K562 (cell line): Measurements from ENCODE around the gene MTCH2. TPM values are rescaled to one million over a fixed set of nuclear protein-coding genes. Genes with fewer than 3 reads are reported as not detected.

ENCODE experiments used
- ARHGAP35 ChIP-seq: fragments of 450-650 bp; IDR thresholded peaks from 2 replicates; pipeline ENCODE4 v1.6.1; 2018; ENCODE audit not compliant: partially characterized antibody
- BCL6 ChIP-seq: fragments of 250-450 bp; sonication (Bioruptor Pico); IDR thresholded peaks from 2 replicates; pipeline ENCODE4 v1.4.0; 2020
- BCLAF1 ChIP-seq, 2 experiments: fragments of 450-650 bp in 1 of 2; IDR thresholded peaks; 2 replicates each; pipeline ENCODE4 v1.6.1; 2011 to 2017; ENCODE audit warnings: low read depth in 2 of 2, antibody characterized with exemption in 1 of 2, borderline replicate concordance in 1 of 2, low read length in 1 of 2, mild to moderate bottlenecking in 1 of 2, mixed read lengths in 1 of 2; ENCODE audit not compliant: control insufficient read depth in 1 of 2
- CCNT2 ChIP-seq: IDR thresholded peaks from 2 replicates; pipeline ENCODE4 v1.6.1; 2011; ENCODE audit warnings: borderline replicate concordance, low read depth, mild to moderate bottlenecking, moderate library complexity, mixed read lengths, low read length; ENCODE audit not compliant: insufficient read length; ENCODE audit errors: extremely low read depth
- ESRRB ChIP-seq: fragments of 250-450 bp; sonication (Bioruptor Pico); IDR thresholded peaks from 2 replicates; pipeline ENCODE4 v1.5.0; 2020; ENCODE audit warnings: mild to moderate bottlenecking, moderate library complexity, borderline replicate concordance
- ETS2 ChIP-seq: IDR thresholded peaks from 2 replicates; pipeline ENCODE4 v1.6.1; 2016; ENCODE audit warnings: borderline replicate concordance, missing genetic modification characterization, mild to moderate bottlenecking, moderate library complexity, missing compliant biosample characterization; ENCODE audit not compliant: poor library complexity, severe bottlenecking
- FOS ChIP-seq: IDR thresholded peaks from 3 replicates; pipeline ENCODE4 v1.6.1; 2011; ENCODE audit not compliant: insufficient read length; ENCODE audit errors: extremely low read depth
- FOXK2 ChIP-seq, 2 experiments: fragments of 450-650 bp; IDR thresholded peaks in 1 of 2; conservative IDR thresholded peaks in 1 of 2; 2 replicates each; pipeline ENCODE4 v1.6.1; 2016; ENCODE audit warnings: low read depth in 2 of 2, mild to moderate bottlenecking in 1 of 2
- IRF1 ChIP-seq: sonication (generic); formaldehyde crosslinking; IDR thresholded peaks from 2 replicates; pipeline ENCODE4 v1.8.0; 2022; ENCODE audit warnings: missing genetic modification reagents, mild to moderate bottlenecking, borderline replicate concordance
- MED1 ChIP-seq: sonication (generic); formaldehyde crosslinking; IDR thresholded peaks from 2 replicates; pipeline ENCODE4 v1.8.1; 2023; ENCODE audit warnings: missing genetic modification reagents, borderline replicate concordance
- PATZ1 ChIP-seq: fragments of 250-450 bp; sonication (Bioruptor Pico); IDR thresholded peaks from 2 replicates; pipeline ENCODE4 v1.5.0; 2020; ENCODE audit warnings: mild to moderate bottlenecking, borderline replicate concordance
- PHB2 ChIP-seq: fragments of 450-650 bp; IDR thresholded peaks from 2 replicates; pipeline ENCODE4 v1.6.1; 2017; ENCODE audit warnings: low read depth
- SAFB2 ChIP-seq: fragments of 200-400 bp; formaldehyde crosslinking; IDR thresholded peaks from 2 replicates; pipeline ENCODE4 v1.6.1; 2018; ENCODE audit warnings: borderline replicate concordance, low read length, low read depth, moderate library complexity; ENCODE audit not compliant: severe bottlenecking
- SIRT6 ChIP-seq: IDR thresholded peaks from one replicate; pipeline ENCODE4 v1.6.1; 2012; ENCODE audit warnings: low read depth, mild to moderate bottlenecking, control low read depth, inconsistent platforms, low read length, moderate library complexity
- SMARCA4 ChIP-seq: fragments of 450-650 bp; IDR thresholded peaks from 2 replicates; pipeline ENCODE4 v1.6.1; 2016
- SRF ChIP-seq, 2 experiments: fragments of 250-450, 450-650 bp in 1 of 2; sonication (Bioruptor Pico) in 1 of 2; sonication (generic) in 1 of 2; formaldehyde crosslinking; IDR thresholded peaks; 2 replicates each; pipeline versions ENCODE4 v1.5.0 to v1.5.1; 2020 to 2022; ENCODE audit warnings: mild to moderate bottlenecking in 1 of 2, missing genetic modification reagents in 1 of 2
- TCF15 ChIP-seq: fragments of 250-450 bp; sonication (Bioruptor Pico); IDR thresholded peaks from 2 replicates; pipeline ENCODE4 v1.8.0; 2022; ENCODE audit warnings: moderate library complexity, mild to moderate bottlenecking, inconsistent platforms
- ZNF584 ChIP-seq: fragments of 200-800 bp; sonication (Bioruptor generic); IDR thresholded peaks from 2 replicates; pipeline ENCODE4 v1.6.1; 2016; ENCODE audit warnings: low read depth, mild to moderate bottlenecking, missing genetic modification characterization, missing compliant biosample characterization
- polyA plus RNA-seq, 8 experiments: library from polyadenylated mRNA; depleted of rRNA in 4 of 8; stranded (reverse) in 5 of 8; unstranded in 3 of 8; fragments of >200 nt; fragmentation: Nextera tagmentation in 2 of 8; fragmentation: Illumina TruSeq in 1 of 8; extraction: Ambion mirVana in 2 of 8; extraction: Trizol in 1 of 8; gene quantifications; 2 replicates each; pipeline versions ENCODE4 v1.2.1 to v1.2.3, GENCODE V29; 2011 to 2014; ENCODE audit warnings: inconsistent platforms in 1 of 8, missing spikeins in 1 of 8
- total RNA-seq, 7 experiments: library from RNA; depleted of rRNA in 6 of 7; stranded (reverse); fragments of >200 nt in 6 of 7; fragmentation: Illumina TruSeq in 2 of 7; extraction: Trizol in 2 of 7; gene quantifications; 2 replicates each; pipeline versions ENCODE4 v1.2.1 to v1.2.3, GENCODE V29; 2011 to 2021; ENCODE audit warnings: low replicate concordance in 1 of 7

The MTCH2 gene
- total and polyA plus RNA-seq, 9 of the 15 experiments (the other 6 are each of a cell fraction or from before 2014, with no cell fraction given) = 95.4 to 620 (median 198) TPM

- no peak for TF ChIP-seq BCL6 (CRISPR knock-in tag)
- TF ChIP-seq PHB2 = no peak
- no peak for TF ChIP-seq SIRT6
- TF ChIP-seq SRF (CRISPR knock-in tag; IDR thresholded peaks at IDR 0.05) = peak in 1 of 2 experiments; percentile 49; a peak in 1 of 4 replicates
- peak in 1 of 2 experiments; percentile 97; a peak in 3 of 4 replicates for TF ChIP-seq BCLAF1 (IDR thresholded peaks at IDR 0.05; ENCODE audit: borderline replicate concordance in 1 of 2, control insufficient read depth in 1 of 2, low read depth in 2 of 2, low read length in 1 of 2)
- TF ChIP-seq ARHGAP35 = peak; percentile 63
- TF ChIP-seq SAFB2 = no peak
- no peak for TF ChIP-seq ZNF584 (CRISPR knock-in tag)
- TF ChIP-seq CCNT2 = no peak
- no peak for TF ChIP-seq PATZ1 (CRISPR knock-in tag)
- 0 out of 2 replicates have a peak, but pooled peaks have one; percentile 42 for TF ChIP-seq SMARCA4
- no peak for TF ChIP-seq TCF15
- no peak for TF ChIP-seq ESRRB (CRISPR knock-in tag)
- TF ChIP-seq ETS2 (tag) = no peak
- peak; percentile 93 to 95 for TF ChIP-seq FOXK2 (conservative IDR thresholded peaks at IDR 0.05 in 1 of 2, IDR thresholded peaks at IDR 0.05 in 1 of 2; ENCODE audit: low read depth in 2 of 2)
- TF ChIP-seq MED1 = no peak
- TF ChIP-seq IRF1 = no peak
- TF ChIP-seq FOS = no peak
These were observed 63.5 kb downstream of the MTCH2 start, which contains the start of the genes KBTBD4 and NDUFS3 (continued) for GRCh38 chr11:47578524-47579494.
